GM23338 (cell line): ENCODE data around the gene RABEPK.

ENCODE experiments used
- CREB1 ChIP-seq: fragments of 250-450 bp; sonication (Bioruptor Pico); IDR thresholded peaks from 2 replicates; pipeline ENCODE4 v1.5.0; 2020; ENCODE audit warnings: low read depth, mild to moderate bottlenecking, moderate library complexity
- EZH2 ChIP-seq: fragments of 200-600 bp; sonication (generic); IDR thresholded peaks from one replicate; pipeline ENCODE4 v1.8.0; 2017; ENCODE audit warnings: antibody characterized with exemption, mild to moderate bottlenecking, low read depth; ENCODE audit not compliant: unreplicated experiment
- EZH2phosphoT487 ChIP-seq: fragments of 200-600 bp; sonication (generic); IDR thresholded peaks from one replicate; pipeline ENCODE4 v1.8.1; 2018; ENCODE audit warnings: antibody characterized with exemption; ENCODE audit not compliant: unreplicated experiment
- NANOG ChIP-seq: IDR thresholded peaks from 2 replicates; pipeline ENCODE4 v1.6.1; 2016; ENCODE audit warnings: antibody characterized with exemption, borderline replicate concordance
- POLR2AphosphoS5 ChIP-seq: IDR thresholded peaks from 2 replicates; pipeline ENCODE4 v1.6.1; 2016; ENCODE audit warnings: antibody characterized with exemption, low read depth
- STAT1 ChIP-seq: IDR thresholded peaks from one replicate; pipeline ENCODE4 v1.6.1; 2016; ENCODE audit warnings: antibody characterized with exemption; ENCODE audit not compliant: unreplicated experiment
- ZNF114 ChIP-seq: fragments of 250-450 bp; sonication (Bioruptor Pico); IDR thresholded peaks from 2 replicates; pipeline ENCODE4 v1.5.0; 2020; ENCODE audit warnings: mild to moderate bottlenecking, moderate library complexity
- ZNF331 ChIP-seq: fragments of 250-450 bp; sonication (Bioruptor Pico); IDR thresholded peaks from 2 replicates; pipeline ENCODE4 v1.5.0; 2020; ENCODE audit warnings: low read depth, mild to moderate bottlenecking, moderate library complexity
- TF ChIP-seq, protein P1 (sequence below), 2 experiments: fragments of 200-600 bp in 1 of 2; sonication (generic) in 1 of 2; conservative IDR thresholded peaks; 2 replicates each; pipeline versions ENCODE4 v1.5.1 to v1.6.1; 2016 to 2017; ENCODE audit warnings: antibody characterized with exemption in 2 of 2, low read depth in 2 of 2, mild to moderate bottlenecking in 2 of 2, moderate library complexity in 1 of 2
- TF ChIP-seq, protein P2 (sequence below): IDR thresholded peaks from 2 replicates; pipeline ENCODE4 v1.6.1; 2016; ENCODE audit warnings: antibody characterized with exemption
- TF ChIP-seq, protein P3 (sequence below): IDR thresholded peaks from one replicate; pipeline ENCODE4 v1.6.1; 2018; ENCODE audit warnings: antibody characterized with exemption; ENCODE audit not compliant: unreplicated experiment
- TF ChIP-seq, protein P4 (sequence below): fragments of 250-450 bp; sonication (Bioruptor Pico); IDR thresholded peaks from 2 replicates; pipeline ENCODE4 v1.5.0; 2020; ENCODE audit warnings: mild to moderate bottlenecking, moderate library complexity

DNA sequence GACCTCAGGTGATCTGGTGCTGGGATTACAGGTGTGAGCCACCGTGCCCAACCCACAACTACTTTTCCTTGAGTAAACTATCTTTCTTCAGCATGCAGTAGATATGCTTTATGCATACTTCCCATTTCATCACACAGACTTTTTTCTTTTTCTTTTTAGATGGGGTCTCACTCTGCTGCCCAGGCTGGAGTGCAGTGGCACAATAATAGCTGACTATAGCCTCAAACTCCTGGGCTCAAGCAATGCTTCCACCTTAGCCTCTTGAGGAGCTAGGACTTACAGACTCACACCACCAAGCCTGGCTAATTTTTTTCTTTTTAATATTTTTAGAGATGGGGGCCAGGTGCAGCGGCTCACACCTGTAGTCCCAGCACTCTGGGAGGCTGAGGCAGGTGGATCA, 33.6 kb upstream of the RABEPK start:
- TF ChIP-seq, protein P1, sequence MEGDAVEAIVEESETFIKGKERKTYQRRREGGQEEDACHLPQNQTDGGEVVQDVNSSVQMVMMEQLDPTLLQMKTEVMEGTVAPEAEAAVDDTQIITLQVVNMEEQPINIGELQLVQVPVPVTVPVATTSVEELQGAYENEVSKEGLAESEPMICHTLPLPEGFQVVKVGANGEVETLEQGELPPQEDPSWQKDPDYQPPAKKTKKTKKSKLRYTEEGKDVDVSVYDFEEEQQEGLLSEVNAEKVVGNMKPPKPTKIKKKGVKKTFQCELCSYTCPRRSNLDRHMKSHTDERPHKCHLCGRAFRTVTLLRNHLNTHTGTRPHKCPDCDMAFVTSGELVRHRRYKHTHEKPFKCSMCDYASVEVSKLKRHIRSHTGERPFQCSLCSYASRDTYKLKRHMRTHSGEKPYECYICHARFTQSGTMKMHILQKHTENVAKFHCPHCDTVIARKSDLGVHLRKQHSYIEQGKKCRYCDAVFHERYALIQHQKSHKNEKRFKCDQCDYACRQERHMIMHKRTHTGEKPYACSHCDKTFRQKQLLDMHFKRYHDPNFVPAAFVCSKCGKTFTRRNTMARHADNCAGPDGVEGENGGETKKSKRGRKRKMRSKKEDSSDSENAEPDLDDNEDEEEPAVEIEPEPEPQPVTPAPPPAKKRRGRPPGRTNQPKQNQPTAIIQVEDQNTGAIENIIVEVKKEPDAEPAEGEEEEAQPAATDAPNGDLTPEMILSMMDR (conservative IDR thresholded peaks at IDR 0.05; ENCODE audit: low read depth in 2 of 2) = no peak
- TF ChIP-seq EZH2 (no peak), CREB1 (CRISPR knock-in tag) (no peak), POLR2AphosphoS5 (no peak), EZH2phosphoT487 (no peak), ZNF114 (CRISPR knock-in tag) (no peak), STAT1 (no peak), ZNF331 (CRISPR knock-in tag) (no peak), NANOG (no peak)
- TF ChIP-seq, protein P2, sequence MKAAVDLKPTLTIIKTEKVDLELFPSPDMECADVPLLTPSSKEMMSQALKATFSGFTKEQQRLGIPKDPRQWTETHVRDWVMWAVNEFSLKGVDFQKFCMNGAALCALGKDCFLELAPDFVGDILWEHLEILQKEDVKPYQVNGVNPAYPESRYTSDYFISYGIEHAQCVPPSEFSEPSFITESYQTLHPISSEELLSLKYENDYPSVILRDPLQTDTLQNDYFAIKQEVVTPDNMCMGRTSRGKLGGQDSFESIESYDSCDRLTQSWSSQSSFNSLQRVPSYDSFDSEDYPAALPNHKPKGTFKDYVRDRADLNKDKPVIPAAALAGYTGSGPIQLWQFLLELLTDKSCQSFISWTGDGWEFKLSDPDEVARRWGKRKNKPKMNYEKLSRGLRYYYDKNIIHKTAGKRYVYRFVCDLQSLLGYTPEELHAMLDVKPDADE = no peak
- TF ChIP-seq, protein P3, sequence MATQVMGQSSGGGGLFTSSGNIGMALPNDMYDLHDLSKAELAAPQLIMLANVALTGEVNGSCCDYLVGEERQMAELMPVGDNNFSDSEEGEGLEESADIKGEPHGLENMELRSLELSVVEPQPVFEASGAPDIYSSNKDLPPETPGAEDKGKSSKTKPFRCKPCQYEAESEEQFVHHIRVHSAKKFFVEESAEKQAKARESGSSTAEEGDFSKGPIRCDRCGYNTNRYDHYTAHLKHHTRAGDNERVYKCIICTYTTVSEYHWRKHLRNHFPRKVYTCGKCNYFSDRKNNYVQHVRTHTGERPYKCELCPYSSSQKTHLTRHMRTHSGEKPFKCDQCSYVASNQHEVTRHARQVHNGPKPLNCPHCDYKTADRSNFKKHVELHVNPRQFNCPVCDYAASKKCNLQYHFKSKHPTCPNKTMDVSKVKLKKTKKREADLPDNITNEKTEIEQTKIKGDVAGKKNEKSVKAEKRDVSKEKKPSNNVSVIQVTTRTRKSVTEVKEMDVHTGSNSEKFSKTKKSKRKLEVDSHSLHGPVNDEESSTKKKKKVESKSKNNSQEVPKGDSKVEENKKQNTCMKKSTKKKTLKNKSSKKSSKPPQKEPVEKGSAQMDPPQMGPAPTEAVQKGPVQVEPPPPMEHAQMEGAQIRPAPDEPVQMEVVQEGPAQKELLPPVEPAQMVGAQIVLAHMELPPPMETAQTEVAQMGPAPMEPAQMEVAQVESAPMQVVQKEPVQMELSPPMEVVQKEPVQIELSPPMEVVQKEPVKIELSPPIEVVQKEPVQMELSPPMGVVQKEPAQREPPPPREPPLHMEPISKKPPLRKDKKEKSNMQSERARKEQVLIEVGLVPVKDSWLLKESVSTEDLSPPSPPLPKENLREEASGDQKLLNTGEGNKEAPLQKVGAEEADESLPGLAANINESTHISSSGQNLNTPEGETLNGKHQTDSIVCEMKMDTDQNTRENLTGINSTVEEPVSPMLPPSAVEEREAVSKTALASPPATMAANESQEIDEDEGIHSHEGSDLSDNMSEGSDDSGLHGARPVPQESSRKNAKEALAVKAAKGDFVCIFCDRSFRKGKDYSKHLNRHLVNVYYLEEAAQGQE = no peak
- TF ChIP-seq, protein P4, sequence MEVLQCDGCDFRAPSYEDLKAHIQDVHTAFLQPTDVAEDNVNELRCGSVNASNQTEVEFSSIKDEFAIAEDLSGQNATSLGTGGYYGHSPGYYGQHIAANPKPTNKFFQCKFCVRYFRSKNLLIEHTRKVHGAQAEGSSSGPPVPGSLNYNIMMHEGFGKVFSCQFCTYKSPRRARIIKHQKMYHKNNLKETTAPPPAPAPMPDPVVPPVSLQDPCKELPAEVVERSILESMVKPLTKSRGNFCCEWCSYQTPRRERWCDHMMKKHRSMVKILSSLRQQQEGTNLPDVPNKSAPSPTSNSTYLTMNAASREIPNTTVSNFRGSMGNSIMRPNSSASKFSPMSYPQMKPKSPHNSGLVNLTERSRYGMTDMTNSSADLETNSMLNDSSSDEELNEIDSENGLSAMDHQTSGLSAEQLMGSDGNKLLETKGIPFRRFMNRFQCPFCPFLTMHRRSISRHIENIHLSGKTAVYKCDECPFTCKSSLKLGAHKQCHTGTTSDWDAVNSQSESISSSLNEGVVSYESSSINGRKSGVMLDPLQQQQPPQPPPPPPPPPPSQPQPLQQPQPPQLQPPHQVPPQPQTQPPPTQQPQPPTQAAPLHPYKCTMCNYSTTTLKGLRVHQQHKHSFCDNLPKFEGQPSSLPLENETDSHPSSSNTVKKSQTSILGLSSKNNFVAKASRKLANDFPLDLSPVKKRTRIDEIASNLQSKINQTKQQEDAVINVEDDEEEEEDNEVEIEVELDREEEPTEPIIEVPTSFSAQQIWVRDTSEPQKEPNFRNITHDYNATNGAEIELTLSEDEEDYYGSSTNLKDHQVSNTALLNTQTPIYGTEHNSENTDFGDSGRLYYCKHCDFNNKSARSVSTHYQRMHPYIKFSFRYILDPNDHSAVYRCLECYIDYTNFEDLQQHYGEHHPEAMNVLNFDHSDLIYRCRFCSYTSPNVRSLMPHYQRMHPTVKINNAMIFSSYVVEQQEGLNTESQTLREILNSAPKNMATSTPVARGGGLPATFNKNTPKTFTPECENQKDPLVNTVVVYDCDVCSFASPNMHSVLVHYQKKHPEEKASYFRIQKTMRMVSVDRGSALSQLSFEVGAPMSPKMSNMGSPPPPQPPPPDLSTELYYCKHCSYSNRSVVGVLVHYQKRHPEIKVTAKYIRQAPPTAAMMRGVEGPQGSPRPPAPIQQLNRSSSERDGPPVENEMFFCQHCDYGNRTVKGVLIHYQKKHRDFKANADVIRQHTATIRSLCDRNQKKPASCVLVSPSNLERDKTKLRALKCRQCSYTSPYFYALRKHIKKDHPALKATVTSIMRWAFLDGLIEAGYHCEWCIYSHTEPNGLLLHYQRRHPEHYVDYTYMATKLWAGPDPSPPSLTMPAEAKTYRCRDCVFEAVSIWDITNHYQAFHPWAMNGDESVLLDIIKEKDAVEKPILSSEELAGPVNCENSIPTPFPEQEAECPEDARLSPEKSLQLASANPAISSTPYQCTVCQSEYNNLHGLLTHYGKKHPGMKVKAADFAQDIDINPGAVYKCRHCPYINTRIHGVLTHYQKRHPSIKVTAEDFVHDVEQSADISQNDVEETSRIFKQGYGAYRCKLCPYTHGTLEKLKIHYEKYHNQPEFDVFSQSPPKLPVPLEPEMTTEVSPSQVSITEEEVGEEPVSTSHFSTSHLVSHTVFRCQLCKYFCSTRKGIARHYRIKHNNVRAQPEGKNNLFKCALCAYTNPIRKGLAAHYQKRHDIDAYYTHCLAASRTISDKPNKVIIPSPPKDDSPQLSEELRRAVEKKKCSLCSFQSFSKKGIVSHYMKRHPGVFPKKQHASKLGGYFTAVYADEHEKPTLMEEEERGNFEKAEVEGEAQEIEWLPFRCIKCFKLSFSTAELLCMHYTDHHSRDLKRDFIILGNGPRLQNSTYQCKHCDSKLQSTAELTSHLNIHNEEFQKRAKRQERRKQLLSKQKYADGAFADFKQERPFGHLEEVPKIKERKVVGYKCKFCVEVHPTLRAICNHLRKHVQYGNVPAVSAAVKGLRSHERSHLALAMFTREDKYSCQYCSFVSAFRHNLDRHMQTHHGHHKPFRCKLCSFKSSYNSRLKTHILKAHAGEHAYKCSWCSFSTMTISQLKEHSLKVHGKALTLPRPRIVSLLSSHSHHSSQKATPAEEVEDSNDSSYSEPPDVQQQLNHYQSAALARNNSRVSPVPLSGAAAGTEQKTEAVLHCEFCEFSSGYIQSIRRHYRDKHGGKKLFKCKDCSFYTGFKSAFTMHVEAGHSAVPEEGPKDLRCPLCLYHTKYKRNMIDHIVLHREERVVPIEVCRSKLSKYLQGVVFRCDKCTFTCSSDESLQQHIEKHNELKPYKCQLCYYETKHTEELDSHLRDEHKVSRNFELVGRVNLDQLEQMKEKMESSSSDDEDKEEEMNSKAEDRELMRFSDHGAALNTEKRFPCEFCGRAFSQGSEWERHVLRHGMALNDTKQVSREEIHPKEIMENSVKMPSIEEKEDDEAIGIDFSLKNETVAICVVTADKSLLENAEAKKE = no peak
